ENCODE data around the gene NDUFA11.

DNA sequence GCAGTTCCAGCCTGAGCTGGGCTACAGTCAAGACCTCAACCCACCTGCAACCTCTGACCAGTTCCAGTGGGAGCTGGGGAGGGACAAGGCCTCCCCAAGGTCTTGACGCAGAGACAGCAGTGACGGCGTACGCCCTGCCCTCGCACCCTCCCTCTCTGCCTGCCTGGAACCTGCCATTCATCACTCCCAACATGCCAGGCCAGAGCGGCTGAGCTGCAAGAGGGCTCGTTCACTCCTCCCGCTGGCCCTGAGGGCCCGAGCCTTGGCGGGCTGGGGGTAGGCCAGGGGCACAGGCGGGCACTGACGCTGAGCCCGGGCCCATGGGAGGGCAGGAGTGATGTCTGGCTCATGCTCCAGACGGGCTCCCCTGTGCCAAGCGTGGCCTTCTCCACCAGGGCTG is 8.2 kb downstream of the NDUFA11 start:
- no peak for TF ChIP-seq CTCF (IDR thresholded peaks at IDR 0.05)
- TF ChIP-seq POLR2AphosphoS5 (IDR thresholded peaks at IDR 0.05): no peak

All from breast epithelium (tissue), 3 donors.